ENCODE data around the gene RHOC.

DNA sequence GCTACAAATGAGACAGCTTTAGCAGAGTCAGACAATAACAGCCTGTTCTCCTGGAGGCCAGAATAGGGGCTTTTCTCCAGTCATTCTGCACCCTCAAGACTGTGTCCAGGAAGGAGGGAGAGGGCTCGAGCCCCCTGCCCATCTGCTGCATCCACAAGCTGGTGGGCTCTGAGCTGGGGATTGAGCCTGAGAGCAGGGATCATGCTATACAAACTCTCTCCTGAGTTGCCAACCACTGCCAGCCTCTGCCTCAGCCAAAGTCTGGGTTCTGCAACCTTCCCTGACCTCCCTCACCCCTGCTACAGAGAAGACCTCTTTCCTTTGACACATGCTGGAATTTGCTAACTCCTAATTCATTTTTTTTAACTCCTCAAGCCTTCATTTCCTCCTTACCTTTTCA lies 23.0 kb upstream of the RHOC start:
- TF ChIP-seq POLR2A (IDR thresholded peaks at IDR 0.05; ENCODE audit: low read depth, low read length) (no peak), TAF1 (IDR thresholded peaks at IDR 0.05; ENCODE audit: borderline replicate concordance, low read depth, low read length) (no peak), POLR2AphosphoS5 (IDR thresholded peaks at IDR 0.05; ENCODE audit: low read depth, low read length) (no peak)
